GM23338 (cell line): Measurements from ENCODE around the gene DCAF17.

ENCODE experiments used
- CREB1 ChIP-seq: fragments of 250-450 bp; sonication (Bioruptor Pico); IDR thresholded peaks from 2 replicates; pipeline ENCODE4 v1.5.0; 2020; ENCODE audit warnings: low read depth, mild to moderate bottlenecking, moderate library complexity
- CTCF ChIP-seq, 2 experiments: fragments of 200-600 bp in 1 of 2; sonication (generic) in 1 of 2; conservative IDR thresholded peaks; 2 replicates each; pipeline versions ENCODE4 v1.5.1 to v1.6.1; 2016 to 2017; ENCODE audit warnings: antibody characterized with exemption in 2 of 2, low read depth in 2 of 2, mild to moderate bottlenecking in 2 of 2, moderate library complexity in 1 of 2
- ETS1 ChIP-seq: IDR thresholded peaks from 2 replicates; pipeline ENCODE4 v1.6.1; 2016; ENCODE audit warnings: antibody characterized with exemption
- EZH2 ChIP-seq: fragments of 200-600 bp; sonication (generic); IDR thresholded peaks from one replicate; pipeline ENCODE4 v1.8.0; 2017; ENCODE audit warnings: antibody characterized with exemption, mild to moderate bottlenecking, low read depth; ENCODE audit not compliant: unreplicated experiment
- EZH2phosphoT487 ChIP-seq: fragments of 200-600 bp; sonication (generic); IDR thresholded peaks from one replicate; pipeline ENCODE4 v1.8.1; 2018; ENCODE audit warnings: antibody characterized with exemption; ENCODE audit not compliant: unreplicated experiment
- JUNB ChIP-seq: IDR thresholded peaks from one replicate; pipeline ENCODE4 v1.6.1; 2016; ENCODE audit warnings: antibody characterized with exemption; ENCODE audit not compliant: unreplicated experiment
- NANOG ChIP-seq: IDR thresholded peaks from 2 replicates; pipeline ENCODE4 v1.6.1; 2016; ENCODE audit warnings: antibody characterized with exemption, borderline replicate concordance
- POLR2AphosphoS5 ChIP-seq: IDR thresholded peaks from 2 replicates; pipeline ENCODE4 v1.6.1; 2016; ENCODE audit warnings: antibody characterized with exemption, low read depth
- REST ChIP-seq: IDR thresholded peaks from one replicate; pipeline ENCODE4 v1.6.1; 2018; ENCODE audit warnings: antibody characterized with exemption; ENCODE audit not compliant: unreplicated experiment
- STAT1 ChIP-seq: IDR thresholded peaks from one replicate; pipeline ENCODE4 v1.6.1; 2016; ENCODE audit warnings: antibody characterized with exemption; ENCODE audit not compliant: unreplicated experiment
- ZNF331 ChIP-seq: fragments of 250-450 bp; sonication (Bioruptor Pico); IDR thresholded peaks from 2 replicates; pipeline ENCODE4 v1.5.0; 2020; ENCODE audit warnings: low read depth, mild to moderate bottlenecking, moderate library complexity
- ZNF462 ChIP-seq: fragments of 250-450 bp; sonication (Bioruptor Pico); IDR thresholded peaks from 2 replicates; pipeline ENCODE4 v1.5.0; 2020; ENCODE audit warnings: mild to moderate bottlenecking, moderate library complexity

GRCh38 chr2:171491292-171491691 lies 57.3 kb downstream of the DCAF17 start:
- TF ChIP-seq EZH2 (no peak), REST (no peak), CREB1 (CRISPR knock-in tag) (no peak), EZH2phosphoT487 (no peak), CTCF (conservative IDR thresholded peaks at IDR 0.05; ENCODE audit: low read depth in 2 of 2) (no peak), POLR2AphosphoS5 (no peak), NANOG (no peak), ZNF331 (no peak), STAT1 (no peak), ZNF462 (no peak), JUNB (no peak), ETS1 (no peak)
